ENCODE measurements around the gene HK2. TPM values are rescaled to one million over a fixed set of nuclear protein-coding genes. Genes with fewer than 3 reads are reported as not detected.

The HK2 gene
- total and polyA plus RNA-seq, 2 donors (not counting 3 experiments of a cell fraction or from before 2014, with no cell fraction given): 3.4 to 13.0 TPM

GRCh38 chr2:74937221-74937880 lies 103.4 kb downstream of the HK2 start:
- Histone ChIP-seq H3K36me3 (ENCODE audit: control insufficient read depth in 2 of 2, extremely low read depth in 1 of 2, insufficient read depth in 2 of 2, low read length in 2 of 2) (no peaks in the 10 kb centered on the region), H4K20me1 (replicated peaks; ENCODE audit: control insufficient read depth, extremely low read depth, insufficient read depth, low read length) (no peaks in the 10 kb centered on the region), H3K27me3 (ENCODE audit: control insufficient read depth in 2 of 2, insufficient read depth in 2 of 2, low read length in 2 of 2) (no peaks in the 10 kb centered on the region), H3K9me3 (replicated peaks; ENCODE audit: control insufficient read depth, insufficient read depth, low read length) (no peaks in the 10 kb centered on the region), H3K4me1 (ENCODE audit: control insufficient read depth, extremely low read depth, insufficient read depth, low read length) (no peaks in the 10 kb centered on the region), H3K4me2 (ENCODE audit: insufficient read depth, low read length) (no peak overlapping the region), H3K79me2 (ENCODE audit: control insufficient read depth, insufficient read depth, low read length) (no peaks in the 10 kb centered on the region), H3K27ac (ENCODE audit: insufficient read depth, low read depth, low read length) (no peak overlapping the region), H2AFZ (ENCODE audit: low read depth, low read length) (no peak overlapping the region), H3K9ac (replicated peaks; ENCODE audit: extremely low read depth, insufficient read depth, low read length) (no peak overlapping the region), H3K4me3 (replicated peaks in 1 of 3; ENCODE audit: insufficient read depth in 1 of 3, low read depth in 1 of 3, low read length in 3 of 3) (no peak overlapping the region), H3K9me1 (replicated peaks; ENCODE audit: control insufficient read depth, extremely low read depth, insufficient read depth, low read length) (no peaks in the 10 kb centered on the region)
- ChIA-PET POLR2A (no interaction called here), CTCF (no interaction called here)
- no TSS peak for BruUV-seq (replicated peaks)
- FAIRE-seq (no peak), DNase-seq (ENCODE audit: low read depth, low spot score) (no peak)
- dilution Hi-C loops (cut with MboI; ENCODE audit: extremely low pct_ligation_motif_present, low sequenced_read_pairs): no loop called here
- no peak for TF ChIP-seq POLR2A (IDR thresholded peaks at IDR 0.05; ENCODE audit: low read depth, low read length)
- TF ChIP-seq MAX (IDR thresholded peaks at IDR 0.05; ENCODE audit: insufficient read depth, insufficient read length): no peak
- no peak for TF ChIP-seq JUN (IDR thresholded peaks at IDR 0.05; ENCODE audit: borderline replicate concordance, insufficient read depth, insufficient read length, low read depth)
- no peak for TF ChIP-seq EZH2 (IDR thresholded peaks at IDR 0.05; ENCODE audit: borderline replicate concordance, low read depth, low read length, severe bottlenecking)
- TF ChIP-seq, protein P1, sequence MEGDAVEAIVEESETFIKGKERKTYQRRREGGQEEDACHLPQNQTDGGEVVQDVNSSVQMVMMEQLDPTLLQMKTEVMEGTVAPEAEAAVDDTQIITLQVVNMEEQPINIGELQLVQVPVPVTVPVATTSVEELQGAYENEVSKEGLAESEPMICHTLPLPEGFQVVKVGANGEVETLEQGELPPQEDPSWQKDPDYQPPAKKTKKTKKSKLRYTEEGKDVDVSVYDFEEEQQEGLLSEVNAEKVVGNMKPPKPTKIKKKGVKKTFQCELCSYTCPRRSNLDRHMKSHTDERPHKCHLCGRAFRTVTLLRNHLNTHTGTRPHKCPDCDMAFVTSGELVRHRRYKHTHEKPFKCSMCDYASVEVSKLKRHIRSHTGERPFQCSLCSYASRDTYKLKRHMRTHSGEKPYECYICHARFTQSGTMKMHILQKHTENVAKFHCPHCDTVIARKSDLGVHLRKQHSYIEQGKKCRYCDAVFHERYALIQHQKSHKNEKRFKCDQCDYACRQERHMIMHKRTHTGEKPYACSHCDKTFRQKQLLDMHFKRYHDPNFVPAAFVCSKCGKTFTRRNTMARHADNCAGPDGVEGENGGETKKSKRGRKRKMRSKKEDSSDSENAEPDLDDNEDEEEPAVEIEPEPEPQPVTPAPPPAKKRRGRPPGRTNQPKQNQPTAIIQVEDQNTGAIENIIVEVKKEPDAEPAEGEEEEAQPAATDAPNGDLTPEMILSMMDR (IDR thresholded peaks at IDR 0.05; ENCODE audit: extremely low read depth in 1 of 2, insufficient read depth in 1 of 2, low read depth in 1 of 2, low read length in 2 of 2): no peak
- no peak for TF ChIP-seq GATA2 (IDR thresholded peaks at IDR 0.05; ENCODE audit: insufficient read depth, insufficient read length, low read depth, low read length)
- no peak for TF ChIP-seq MYC (IDR thresholded peaks at IDR 0.05; ENCODE audit: low read depth, low read length)
- no peak for TF ChIP-seq FOS (IDR thresholded peaks at IDR 0.05; ENCODE audit: borderline replicate concordance, insufficient read depth, low read length)
- TF ChIP-seq POLR2AphosphoS5 (IDR thresholded peaks at IDR 0.05; ENCODE audit: insufficient read depth, low read depth, low read length): no peak
- intact Hi-C loops (cut with micrococcal nuclease): no loop called here
